Activated naive CD4-positive, alpha-beta T cell treated with anti-CD3 and anti-CD28 coated beads, Interleukin-2, amount 50 U/mL, for 16 hours (primary cell): ENCODE data around the gene PCDHB13.
"Not testable (repeated sequence)": the region's sequence is repeated elsewhere in the genome, so short reads cannot be mapped to it uniquely, and the experiment has no call there.

Experiments used
- DNase-seq: peaks from one replicate; pipeline ENCODE4 v3.0.0-alpha.2; 2020

PCDHB13 gene

GRCh38 chr5:141213656-141214339, at the start of gene PCDHB13:
Gene PCDHB13, plus strand, starts transcription at chr5:141213919. Its CDS starts 205 bp downstream, at chr5:141214124.
- not testable (repeated sequence) for DNase-seq

DNA sequence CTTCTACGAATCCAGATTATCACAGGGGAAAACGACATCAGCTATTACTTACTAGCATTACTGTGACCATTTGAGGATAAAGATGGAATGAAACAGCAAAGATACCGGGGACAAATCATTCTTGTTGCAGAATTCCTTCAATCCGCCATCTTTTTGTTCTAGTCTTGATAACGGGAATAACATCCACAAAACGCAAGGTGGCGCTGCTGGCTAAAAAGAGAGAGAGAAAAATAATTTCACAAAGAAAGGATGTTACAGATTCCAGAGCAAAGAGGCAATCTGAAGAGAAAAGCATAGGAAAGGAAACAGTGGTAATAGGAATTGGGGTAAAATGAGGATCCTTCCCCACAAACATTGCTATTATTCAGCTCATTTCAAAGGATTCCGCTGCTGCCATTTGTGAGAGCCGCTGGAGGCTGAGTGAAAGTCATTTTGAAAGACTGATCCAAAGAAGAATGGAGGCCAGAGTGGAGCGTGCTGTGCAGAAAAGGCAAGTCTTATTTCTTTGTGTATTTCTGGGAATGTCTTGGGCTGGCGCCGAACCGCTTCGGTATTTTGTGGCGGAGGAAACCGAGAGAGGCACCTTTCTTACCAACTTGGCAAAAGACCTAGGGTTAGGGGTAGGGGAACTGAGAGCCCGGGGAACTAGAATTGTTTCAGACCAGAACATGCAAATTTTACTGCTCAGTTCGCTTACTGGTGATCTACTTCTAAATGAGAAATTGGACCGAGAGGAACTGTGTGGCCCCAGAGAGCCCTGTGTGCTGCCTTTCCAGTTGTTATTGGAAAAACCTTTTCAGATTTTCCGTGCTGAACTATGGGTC, 41.1 kb upstream of the PCDHB13 start, which contains the start of gene PCDHB7:
Gene PCDHB7 (plus strand): TSS at position 264 of the 824 bp plus-strand sequence. CDS start 192 bp downstream, at position 456.
- no peak for DNase-seq

- DNase-seq: not testable (repeated sequence)
Measured at GRCh38 chr5:141174291-141175104, 39.2 kb upstream of the PCDHB13 start.

DNA sequence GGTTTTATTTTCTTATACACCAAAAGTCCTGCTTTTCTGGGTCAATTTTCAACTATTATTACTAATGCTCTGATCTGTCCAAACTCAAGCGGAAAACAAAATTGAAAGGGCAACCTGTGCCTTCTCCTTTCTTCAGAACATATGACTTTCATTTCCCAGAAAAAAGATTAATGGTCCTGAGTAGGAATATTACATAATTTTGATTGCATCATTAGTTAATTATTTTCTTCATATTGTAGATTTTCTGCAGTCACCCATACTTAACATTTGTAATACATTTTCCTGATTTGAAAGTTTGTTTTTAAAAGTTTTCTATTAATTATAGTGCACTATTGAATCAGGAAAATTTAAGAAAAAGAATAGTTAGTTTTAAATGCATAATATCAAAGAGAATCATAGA, 37.8 kb upstream of the PCDHB13 start:
- no peak for DNase-seq

DNA sequence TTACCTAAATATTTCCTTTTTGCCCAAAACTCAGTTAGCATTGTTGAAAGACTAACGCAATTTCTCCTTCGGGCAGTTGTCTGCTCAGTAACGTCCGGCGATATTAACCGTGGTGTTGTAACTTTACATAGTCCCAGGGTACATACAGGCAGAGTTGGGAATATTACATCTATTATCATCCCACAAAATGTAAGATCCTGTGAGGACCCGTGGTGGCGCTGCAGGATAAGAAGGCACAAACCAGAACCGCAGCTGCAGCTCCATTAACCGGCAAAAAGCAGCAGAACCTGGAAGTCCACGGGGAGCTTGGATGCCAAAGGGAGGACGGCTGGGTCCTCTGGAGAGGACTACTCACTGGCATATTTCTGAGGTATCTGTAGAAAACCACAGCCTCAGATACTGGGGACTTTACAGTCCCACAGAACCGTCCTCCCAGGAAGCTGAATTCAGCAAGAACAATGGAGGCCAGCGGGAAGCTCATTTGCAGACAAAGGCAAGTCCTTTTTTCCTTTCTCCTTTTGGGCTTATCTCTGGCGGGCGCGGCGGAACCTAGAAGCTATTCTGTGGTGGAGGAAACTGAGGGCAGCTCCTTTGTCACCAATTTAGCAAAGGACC, 36.0 kb upstream of the PCDHB13 start, which contains the start of gene PCDHB8:
Gene PCDHB8 (plus strand): TSS at position 214 of the 615 bp plus-strand sequence. CDS start 245 bp downstream, at position 459.
- DNase-seq: not testable (repeated sequence)

DNA sequence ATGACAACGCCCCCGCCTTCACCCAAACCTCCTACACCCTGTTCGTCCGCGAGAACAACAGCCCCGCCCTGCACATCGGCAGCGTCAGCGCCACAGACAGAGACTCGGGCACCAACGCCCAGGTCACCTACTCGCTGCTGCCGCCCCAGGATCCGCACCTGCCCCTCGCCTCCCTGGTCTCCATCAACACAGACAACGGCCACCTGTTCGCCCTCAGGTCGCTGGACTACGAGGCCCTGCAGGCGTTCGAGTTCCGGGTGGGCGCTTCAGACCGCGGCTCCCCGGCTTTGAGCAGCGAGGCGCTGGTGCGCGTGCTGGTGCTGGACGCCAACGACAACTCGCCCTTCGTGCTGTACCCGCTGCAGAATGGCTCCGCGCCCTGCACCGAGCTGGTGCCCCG, 34.3 kb upstream of the PCDHB13 start:
- not testable (repeated sequence) for DNase-seq

DNA sequence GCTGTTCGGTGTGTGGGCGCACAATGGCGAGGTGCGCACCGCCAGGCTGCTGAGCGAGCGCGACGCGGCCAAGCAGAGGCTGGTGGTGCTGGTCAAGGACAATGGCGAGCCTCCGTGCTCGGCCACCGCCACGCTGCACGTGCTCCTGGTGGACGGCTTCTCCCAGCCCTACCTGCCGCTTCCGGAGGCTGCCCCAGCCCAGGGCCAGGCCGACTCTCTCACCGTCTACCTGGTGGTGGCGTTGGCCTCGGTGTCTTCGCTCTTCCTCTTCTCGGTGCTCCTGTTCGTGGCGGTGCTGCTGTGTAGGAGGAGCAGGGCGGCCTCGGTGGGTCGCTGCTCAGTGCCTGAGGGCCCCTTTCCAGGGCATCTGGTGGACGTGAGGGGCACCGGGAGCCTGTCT, 33.8 kb upstream of the PCDHB13 start:
- DNase-seq: not testable (repeated sequence)

- DNase-seq: no peak
Measured at GRCh38 chr5:141180313-141180712, 33.4 kb upstream of the PCDHB13 start.

DNA sequence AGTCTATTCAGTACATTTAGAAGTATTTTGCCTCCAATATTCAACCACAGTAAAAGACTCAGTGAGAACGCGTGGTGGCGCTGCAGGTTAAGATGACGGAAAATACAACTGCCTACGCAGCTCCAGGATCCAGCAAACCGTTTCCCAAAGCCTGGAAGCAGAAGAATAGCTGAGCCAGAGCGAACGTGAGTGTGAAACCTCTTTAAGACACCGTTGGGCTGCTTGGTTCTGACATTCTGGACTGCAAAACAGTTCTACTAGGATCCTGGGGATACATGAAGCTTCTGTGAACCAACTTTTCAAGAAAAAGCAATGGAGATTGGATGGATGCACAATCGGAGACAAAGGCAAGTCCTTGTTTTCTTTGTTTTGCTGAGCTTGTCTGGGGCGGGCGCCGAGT, 31.5 kb upstream of the PCDHB13 start, which contains the start of gene PCDHB16:
Gene PCDHB16 (plus strand): TSS at position 140 of the 400 bp plus-strand sequence. CDS start 173 bp downstream, at position 313.
- DNase-seq: no peak

- not testable (repeated sequence) for DNase-seq
Measured at GRCh38 chr5:141184117-141184855, 29.4 kb upstream of the PCDHB13 start.

GRCh38 chr5:141186897-141187512, 26.7 kb upstream of the PCDHB13 start, which contains the start of gene PCDHB9:
Gene PCDHB9, plus strand, starts transcription at chr5:141187161. Its CDS starts 158 bp downstream, at chr5:141187319.
- no peak for DNase-seq

- not testable (repeated sequence) for DNase-seq
Measured at GRCh38 chr5:141188682-141189081, 25.0 kb upstream of the PCDHB13 start.

GRCh38 chr5:141189131-141189530, 24.6 kb upstream of the PCDHB13 start:
- not testable (repeated sequence) for DNase-seq

DNA sequence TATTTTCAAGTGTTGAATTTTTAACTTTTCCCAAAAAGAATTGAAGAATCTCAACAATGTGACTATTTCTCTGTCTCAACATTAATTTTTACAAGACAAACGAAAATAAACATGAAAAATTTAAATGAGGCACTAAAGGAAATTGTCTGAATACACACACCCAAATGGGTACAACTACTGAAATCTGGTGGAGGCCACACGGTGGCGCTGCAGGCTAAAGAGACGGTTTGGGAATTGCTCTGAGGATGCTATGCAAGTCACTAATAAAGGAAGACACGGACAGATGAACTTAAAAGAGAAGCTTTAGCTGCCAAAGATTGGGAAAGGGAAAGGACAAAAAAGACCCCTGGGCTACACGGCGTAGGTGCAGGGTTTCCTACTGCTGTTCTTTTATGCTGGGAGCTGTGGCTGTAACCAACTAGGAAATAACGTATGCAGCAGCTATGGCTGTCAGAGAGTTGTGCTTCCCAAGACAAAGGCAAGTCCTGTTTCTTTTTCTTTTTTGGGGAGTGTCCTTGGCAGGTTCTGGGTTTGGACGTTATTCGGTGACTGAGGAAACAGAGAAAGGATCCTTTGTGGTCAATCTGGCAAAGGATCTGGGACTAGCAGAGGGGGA, 21.5 kb upstream of the PCDHB13 start, which contains the start of gene PCDHB10:
Gene PCDHB10 (plus strand): TSS at position 244 of the 616 bp plus-strand sequence. CDS start 200 bp downstream, at position 444.
- no peak for DNase-seq

DNA sequence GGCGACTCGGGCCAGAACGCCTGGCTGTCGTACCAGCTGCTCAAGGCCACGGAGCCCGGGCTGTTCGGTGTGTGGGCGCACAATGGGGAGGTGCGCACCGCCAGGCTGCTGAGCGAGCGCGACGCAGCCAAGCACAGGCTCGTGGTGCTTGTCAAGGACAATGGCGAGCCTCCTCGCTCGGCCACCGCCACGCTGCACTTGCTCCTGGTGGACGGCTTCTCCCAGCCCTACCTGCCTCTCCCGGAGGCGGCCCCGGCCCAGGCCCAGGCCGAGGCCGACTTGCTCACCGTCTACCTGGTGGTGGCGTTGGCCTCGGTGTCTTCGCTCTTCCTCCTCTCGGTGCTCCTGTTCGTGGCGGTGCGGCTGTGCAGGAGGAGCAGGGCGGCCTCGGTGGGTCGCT, 19.4 kb upstream of the PCDHB13 start:
- DNase-seq: not testable (repeated sequence)

- no peak for DNase-seq
Measured at GRCh38 chr5:141196363-141196762, 17.4 kb upstream of the PCDHB13 start.

GRCh38 chr5:141199359-141200235, 14.1 kb upstream of the PCDHB13 start, which contains the start of gene PCDHB11:
Gene PCDHB11, plus strand, starts transcription at chr5:141199627. Its CDS starts 148 bp downstream, at chr5:141199775.
- no peak for DNase-seq

GRCh38 chr5:141201126-141201525, 12.6 kb upstream of the PCDHB13 start:
- DNase-seq: not testable (repeated sequence)

GRCh38 chr5:141201646-141202045, 12.1 kb upstream of the PCDHB13 start:
- DNase-seq: not testable (repeated sequence)
